Liver (tissue), 9 donors: ENCODE results near the gene KRTAP1-4. TPM values are rescaled to one million over a fixed set of nuclear protein-coding genes. Genes with fewer than 3 reads are reported as not detected.

ENCODE experiments used
- DNase-seq: peaks from one replicate; pipeline ENCODE4 v3.0.0-alpha.2; 2017; ENCODE audit warnings: low spot score
- H3K27ac ChIP-seq, 2 donors: one replicate each; pipeline ENCODE4 v1.7.0; 2013; ENCODE audit warnings: inconsistent platforms in 2 of 2, low read length in 2 of 2, control low read depth in 1 of 2, low read depth in 1 of 2, mild to moderate bottlenecking in 1 of 2
- H3K27me3 ChIP-seq, 4 donors: one replicate each; pipeline versions ENCODE4 v1.6.1 to v1.7.0; 2013; ENCODE audit warnings: low read length in 3 of 4, inconsistent platforms in 1 of 4, mild to moderate bottlenecking in 1 of 4, moderate library complexity in 1 of 4; ENCODE audit not compliant: control insufficient read depth in 4 of 4, insufficient read depth in 4 of 4
- H3K36me3 ChIP-seq, 4 donors: one replicate each; pipeline versions ENCODE4 v1.6.1 to v1.7.0; 2013; ENCODE audit warnings: low read length in 3 of 4, mild to moderate bottlenecking in 3 of 4, low read depth in 1 of 4, moderate library complexity in 1 of 4; ENCODE audit not compliant: control insufficient read depth in 4 of 4, insufficient read depth in 3 of 4
- H3K4me1 ChIP-seq, 4 donors: one replicate each; pipeline versions ENCODE4 v1.6.1 to v1.7.0; 2013; ENCODE audit warnings: low read length in 3 of 4, mild to moderate bottlenecking in 3 of 4, moderate library complexity in 1 of 4; ENCODE audit not compliant: control insufficient read depth in 4 of 4, insufficient read depth in 4 of 4
- H3K4me3 ChIP-seq, 3 donors: one replicate each; pipeline versions ENCODE4 v1.6.1 to v1.7.0; 2013; ENCODE audit warnings: low read length in 3 of 3, control low read depth in 1 of 3, low read depth in 1 of 3, mild to moderate bottlenecking in 1 of 3
- H3K9ac ChIP-seq, 2 donors: one replicate each; pipeline ENCODE4 v1.7.0; 2013; ENCODE audit warnings: low read length in 2 of 2, mild to moderate bottlenecking in 2 of 2, moderate library complexity in 2 of 2, control low read depth in 1 of 2, low read depth in 1 of 2
- H3K9me3 ChIP-seq, 4 donors: one replicate each; pipeline versions ENCODE4 v1.6.1 to v1.7.0; 2013; ENCODE audit warnings: low read length in 3 of 4; ENCODE audit not compliant: control insufficient read depth in 4 of 4
- CTCF ChIP-seq: fragments of 150-350 bp; IDR thresholded peaks from 2 replicates; pipeline ENCODE4 v1.5.1; 2017; ENCODE audit warnings: improper control_type of control experiment, low read depth, low read length; ENCODE audit not compliant: missing input control
- EGR1 ChIP-seq, 2 donors: IDR thresholded peaks; 2 replicates each; pipeline ENCODE4 v1.6.1; 2016 to 2018; ENCODE audit warnings: antibody characterized with exemption in 2 of 2, low read depth in 2 of 2
- FOXA1 ChIP-seq: IDR thresholded peaks from 2 replicates; pipeline ENCODE4 v1.6.1; 2016; ENCODE audit warnings: antibody characterized with exemption
- FOXA2 ChIP-seq: IDR thresholded peaks from 2 replicates; pipeline ENCODE4 v1.6.1; 2016; ENCODE audit warnings: antibody characterized with exemption
- GABPA ChIP-seq, 2 donors: IDR thresholded peaks in 1 of 2; conservative IDR thresholded peaks in 1 of 2; 2 replicates each; pipeline ENCODE4 v1.6.1; 2016; ENCODE audit warnings: antibody characterized with exemption in 2 of 2, mild to moderate bottlenecking in 1 of 2, moderate library complexity in 1 of 2
- HNF4A ChIP-seq, 2 donors: conservative IDR thresholded peaks; 2 replicates each; pipeline ENCODE4 v1.6.1; 2016; ENCODE audit warnings: antibody characterized with exemption in 2 of 2, mild to moderate bottlenecking in 2 of 2
- HNF4G ChIP-seq: IDR thresholded peaks from 2 replicates; pipeline ENCODE4 v1.6.1; 2016; ENCODE audit warnings: antibody characterized with exemption
- JUND ChIP-seq, 2 donors: IDR thresholded peaks; 2 replicates each; pipeline ENCODE4 v1.6.1; 2016; ENCODE audit warnings: antibody characterized with exemption in 2 of 2
- RAD21 ChIP-seq, 2 donors: IDR thresholded peaks; 2 replicates each; pipeline ENCODE4 v1.6.1; 2016; ENCODE audit warnings: antibody characterized with exemption in 2 of 2, mild to moderate bottlenecking in 2 of 2
- RXRA ChIP-seq, 2 donors: IDR thresholded peaks; 2 replicates each; pipeline ENCODE4 v1.6.1; 2017 to 2018; ENCODE audit warnings: antibody characterized with exemption in 2 of 2, mild to moderate bottlenecking in 1 of 2
- SP1 ChIP-seq: IDR thresholded peaks from 2 replicates; pipeline ENCODE4 v1.6.1; 2018; ENCODE audit warnings: antibody characterized with exemption, mild to moderate bottlenecking
- TAF1 ChIP-seq: conservative IDR thresholded peaks from 2 replicates; pipeline ENCODE4 v1.6.1; 2016; ENCODE audit warnings: antibody characterized with exemption, mild to moderate bottlenecking
- YY1 ChIP-seq: IDR thresholded peaks from 2 replicates; pipeline ENCODE4 v1.6.1; 2016; ENCODE audit warnings: antibody characterized with exemption, mild to moderate bottlenecking
- WGBS: extraction: QIAGEN DNeasy Blood & Tissue Kit; methylation state at CpG from one replicate; pipeline ENCODE4 v1.1.7; 2013; 5-methylcytosine and 5-hydroxymethylcytosine counted together
- polyA plus RNA-seq, 2 donors: library from polyadenylated mRNA; stranded (reverse) in 1 of 2; unstranded in 1 of 2; fragments of 200-250 nt in 1 of 2; fragments of >200 nt in 1 of 2; fragmentation: Nextera tagmentation in 1 of 2; extraction: Ambion mirVana in 1 of 2; gene quantifications; one replicate each; pipeline versions ENCODE4 v1.2.1 to v1.2.3, GENCODE V29; 2013 to 2015
- total RNA-seq, 2 donors: library from RNA; depleted of rRNA; stranded (reverse); fragments of >200 nt; gene quantifications; one replicate each; pipeline ENCODE4 v1.2.3, GENCODE V29; 2014
- TF ChIP-seq, protein P1 (sequence below): IDR thresholded peaks from 2 replicates; pipeline ENCODE4 v1.6.1; 2016; ENCODE audit warnings: antibody characterized with exemption
- TF ChIP-seq, protein P2 (sequence below): IDR thresholded peaks from 2 replicates; pipeline ENCODE4 v1.6.1; 2016; ENCODE audit warnings: antibody characterized with exemption, mild to moderate bottlenecking
- TF ChIP-seq, protein P3 (sequence below): IDR thresholded peaks from 2 replicates; pipeline ENCODE4 v1.6.1; 2016; ENCODE audit warnings: antibody characterized with exemption
- TF ChIP-seq, protein P4 (sequence below): IDR thresholded peaks from 2 replicates; pipeline ENCODE4 v1.6.1; 2016; ENCODE audit warnings: antibody characterized with exemption
- donor health status: healthy.
- donor health status: healthy.
- donor health status: healthy.
- donor health status: healthy.
- donor health status: healthy.

Gene KRTAP1-4
- total and polyA plus RNA-seq, 4 donors, result not detected

DNA sequence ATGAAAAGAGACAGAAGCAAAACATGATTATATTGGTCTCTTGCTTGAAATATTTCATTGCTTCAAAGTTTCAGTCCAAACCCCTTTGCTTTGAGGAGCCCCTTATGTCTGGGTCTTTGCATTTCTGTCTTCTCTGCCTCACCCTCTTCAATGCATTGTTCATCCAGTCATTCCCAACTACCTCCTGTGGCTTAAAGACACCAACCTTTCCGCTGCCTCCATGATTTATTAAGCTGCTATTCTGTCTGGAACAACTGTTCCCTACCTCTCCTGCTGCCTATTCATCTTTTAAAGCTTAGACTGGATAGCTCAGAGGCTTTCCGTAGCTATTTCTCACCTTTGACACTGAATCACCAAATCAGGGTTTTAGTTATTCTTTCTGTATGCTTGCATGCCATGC lies 32.6 kb downstream of the KRTAP1-4 start:
- no peaks in the 10 kb centered on the region for H3K4me1 ChIP-seq
- TF ChIP-seq YY1, result no peak
- TF ChIP-seq TAF1, result no peak
- no peak for TF ChIP-seq CTCF
- TF ChIP-seq FOXA2, result no peak
- TF ChIP-seq EGR1 (IDR thresholded peaks at IDR 0.05; ENCODE audit: low read depth in 2 of 2), result no peak
- TF ChIP-seq SP1, result no peak
- TF ChIP-seq HNF4G, result no peak
- no peak for TF ChIP-seq JUND (IDR thresholded peaks at IDR 0.05)
- no peak for TF ChIP-seq RXRA (IDR thresholded peaks at IDR 0.05)
- TF ChIP-seq HNF4A (conservative IDR thresholded peaks at IDR 0.05), result no peak
- TF ChIP-seq, protein P1, sequence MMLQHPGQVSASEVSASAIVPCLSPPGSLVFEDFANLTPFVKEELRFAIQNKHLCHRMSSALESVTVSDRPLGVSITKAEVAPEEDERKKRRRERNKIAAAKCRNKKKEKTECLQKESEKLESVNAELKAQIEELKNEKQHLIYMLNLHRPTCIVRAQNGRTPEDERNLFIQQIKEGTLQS, result no peak
- TF ChIP-seq, protein P2, sequence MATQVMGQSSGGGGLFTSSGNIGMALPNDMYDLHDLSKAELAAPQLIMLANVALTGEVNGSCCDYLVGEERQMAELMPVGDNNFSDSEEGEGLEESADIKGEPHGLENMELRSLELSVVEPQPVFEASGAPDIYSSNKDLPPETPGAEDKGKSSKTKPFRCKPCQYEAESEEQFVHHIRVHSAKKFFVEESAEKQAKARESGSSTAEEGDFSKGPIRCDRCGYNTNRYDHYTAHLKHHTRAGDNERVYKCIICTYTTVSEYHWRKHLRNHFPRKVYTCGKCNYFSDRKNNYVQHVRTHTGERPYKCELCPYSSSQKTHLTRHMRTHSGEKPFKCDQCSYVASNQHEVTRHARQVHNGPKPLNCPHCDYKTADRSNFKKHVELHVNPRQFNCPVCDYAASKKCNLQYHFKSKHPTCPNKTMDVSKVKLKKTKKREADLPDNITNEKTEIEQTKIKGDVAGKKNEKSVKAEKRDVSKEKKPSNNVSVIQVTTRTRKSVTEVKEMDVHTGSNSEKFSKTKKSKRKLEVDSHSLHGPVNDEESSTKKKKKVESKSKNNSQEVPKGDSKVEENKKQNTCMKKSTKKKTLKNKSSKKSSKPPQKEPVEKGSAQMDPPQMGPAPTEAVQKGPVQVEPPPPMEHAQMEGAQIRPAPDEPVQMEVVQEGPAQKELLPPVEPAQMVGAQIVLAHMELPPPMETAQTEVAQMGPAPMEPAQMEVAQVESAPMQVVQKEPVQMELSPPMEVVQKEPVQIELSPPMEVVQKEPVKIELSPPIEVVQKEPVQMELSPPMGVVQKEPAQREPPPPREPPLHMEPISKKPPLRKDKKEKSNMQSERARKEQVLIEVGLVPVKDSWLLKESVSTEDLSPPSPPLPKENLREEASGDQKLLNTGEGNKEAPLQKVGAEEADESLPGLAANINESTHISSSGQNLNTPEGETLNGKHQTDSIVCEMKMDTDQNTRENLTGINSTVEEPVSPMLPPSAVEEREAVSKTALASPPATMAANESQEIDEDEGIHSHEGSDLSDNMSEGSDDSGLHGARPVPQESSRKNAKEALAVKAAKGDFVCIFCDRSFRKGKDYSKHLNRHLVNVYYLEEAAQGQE, result no peak
- no peak overlapping the region for H3K9ac ChIP-seq
- H3K27me3 ChIP-seq, result peaks cover 0 to 9% (median 0%) of the 10 kb centered on the region in 4 donors
- no peak overlapping the region for H3K4me3 ChIP-seq
- no peaks in the 10 kb centered on the region for H3K36me3 ChIP-seq
- no peaks in the 10 kb centered on the region for H3K9me3 ChIP-seq
- WGBS, result 68% methylated on average over 2 of the region's 2 CpGs
- no peak for DNase-seq
- H3K27ac ChIP-seq, result no peak overlapping the region

GRCh38 chr17:40996829-40997228 lies 33.2 kb downstream of the KRTAP1-4 start:
- Histone ChIP-seq H3K9me3 (no peaks in the 10 kb centered on the region), H3K9ac (no peak overlapping the region), H3K4me3 (no peak overlapping the region), H3K27me3 (peaks cover 0 to 11% (median 0%) of the 10 kb centered on the region in 4 donors), H3K4me1 (no peaks in the 10 kb centered on the region), H3K36me3 (no peaks in the 10 kb centered on the region), H3K27ac (no peak overlapping the region)
- 82% methylated on average over 4 of the region's 4 CpGs for WGBS
- DNase-seq, result no peak
- TF ChIP-seq RAD21 (IDR thresholded peaks at IDR 0.05) (no peak), HNF4G (no peak), EGR1 (IDR thresholded peaks at IDR 0.05; ENCODE audit: low read depth in 2 of 2) (no peak), FOXA1 (no peak), RXRA (IDR thresholded peaks at IDR 0.05) (no peak), JUND (IDR thresholded peaks at IDR 0.05) (no peak), GABPA (IDR thresholded peaks at IDR 0.05 in 1 of 2, conservative IDR thresholded peaks at IDR 0.05 in 1 of 2) (no peak), TAF1 (no peak)
- TF ChIP-seq, protein P2, result no peak
- TF ChIP-seq, protein P1, result no peak
- TF ChIP-seq, protein P3, sequence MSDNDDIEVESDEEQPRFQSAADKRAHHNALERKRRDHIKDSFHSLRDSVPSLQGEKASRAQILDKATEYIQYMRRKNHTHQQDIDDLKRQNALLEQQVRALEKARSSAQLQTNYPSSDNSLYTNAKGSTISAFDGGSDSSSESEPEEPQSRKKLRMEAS, result no peak
- TF ChIP-seq, protein P4, sequence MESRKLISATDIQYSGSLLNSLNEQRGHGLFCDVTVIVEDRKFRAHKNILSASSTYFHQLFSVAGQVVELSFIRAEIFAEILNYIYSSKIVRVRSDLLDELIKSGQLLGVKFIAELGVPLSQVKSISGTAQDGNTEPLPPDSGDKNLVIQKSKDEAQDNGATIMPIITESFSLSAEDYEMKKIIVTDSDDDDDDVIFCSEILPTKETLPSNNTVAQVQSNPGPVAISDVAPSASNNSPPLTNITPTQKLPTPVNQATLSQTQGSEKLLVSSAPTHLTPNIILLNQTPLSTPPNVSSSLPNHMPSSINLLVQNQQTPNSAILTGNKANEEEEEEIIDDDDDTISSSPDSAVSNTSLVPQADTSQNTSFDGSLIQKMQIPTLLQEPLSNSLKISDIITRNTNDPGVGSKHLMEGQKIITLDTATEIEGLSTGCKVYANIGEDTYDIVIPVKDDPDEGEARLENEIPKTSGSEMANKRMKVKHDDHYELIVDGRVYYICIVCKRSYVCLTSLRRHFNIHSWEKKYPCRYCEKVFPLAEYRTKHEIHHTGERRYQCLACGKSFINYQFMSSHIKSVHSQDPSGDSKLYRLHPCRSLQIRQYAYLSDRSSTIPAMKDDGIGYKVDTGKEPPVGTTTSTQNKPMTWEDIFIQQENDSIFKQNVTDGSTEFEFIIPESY, result no peak
